Measurements from ENCODE around the gene CDH4. TPM values are rescaled to one million over a fixed set of nuclear protein-coding genes. Genes with fewer than 3 reads are reported as not detected.
"Not testable (repeated sequence)": the region's sequence is repeated elsewhere in the genome, so short reads cannot be mapped to it uniquely, and the experiment has no call there.

Gene CDH4
- total and polyA plus RNA-seq, 12 donors = 0.04 to 0.25 (median 0.08) TPM; not detected in 5

GRCh38 chr20:61853073-61854005 is 601.3 kb downstream of the CDH4 start:
- WGBS, 2 donors = 81 to 83% methylated on average over 24 of the region's 24 CpGs
- DNase-seq = no peak
- Histone ChIP-seq H3K4me3 (no peak overlapping the region), H3K27ac (no peak overlapping the region), H3K36me3 (no peaks in the 10 kb centered on the region), H3K27me3 (peaks cover 0 to 41% (median 25%) of the 10 kb centered on the region in 7 donors), H3K4me1 (no peaks in the 10 kb centered on the region), H3K9me3 (no peaks in the 10 kb centered on the region)
- intact Hi-C loops (cut with DNase I) = no loop called here
- ATAC-seq = no peak
- TF ChIP-seq, protein P1, sequence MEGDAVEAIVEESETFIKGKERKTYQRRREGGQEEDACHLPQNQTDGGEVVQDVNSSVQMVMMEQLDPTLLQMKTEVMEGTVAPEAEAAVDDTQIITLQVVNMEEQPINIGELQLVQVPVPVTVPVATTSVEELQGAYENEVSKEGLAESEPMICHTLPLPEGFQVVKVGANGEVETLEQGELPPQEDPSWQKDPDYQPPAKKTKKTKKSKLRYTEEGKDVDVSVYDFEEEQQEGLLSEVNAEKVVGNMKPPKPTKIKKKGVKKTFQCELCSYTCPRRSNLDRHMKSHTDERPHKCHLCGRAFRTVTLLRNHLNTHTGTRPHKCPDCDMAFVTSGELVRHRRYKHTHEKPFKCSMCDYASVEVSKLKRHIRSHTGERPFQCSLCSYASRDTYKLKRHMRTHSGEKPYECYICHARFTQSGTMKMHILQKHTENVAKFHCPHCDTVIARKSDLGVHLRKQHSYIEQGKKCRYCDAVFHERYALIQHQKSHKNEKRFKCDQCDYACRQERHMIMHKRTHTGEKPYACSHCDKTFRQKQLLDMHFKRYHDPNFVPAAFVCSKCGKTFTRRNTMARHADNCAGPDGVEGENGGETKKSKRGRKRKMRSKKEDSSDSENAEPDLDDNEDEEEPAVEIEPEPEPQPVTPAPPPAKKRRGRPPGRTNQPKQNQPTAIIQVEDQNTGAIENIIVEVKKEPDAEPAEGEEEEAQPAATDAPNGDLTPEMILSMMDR (IDR thresholded peaks at IDR 0.05) = no peak

GRCh38 chr20:61854538-61854937 is 602.5 kb downstream of the CDH4 start:
- ATAC-seq; DNase-seq; H3K27ac ChIP-seq; intact Hi-C loops (cut with DNase I); H3K4me3 ChIP-seq; H3K4me1 ChIP-seq; H3K36me3 ChIP-seq; H3K9me3 ChIP-seq: not testable (repeated sequence)
- 92 to 95% methylated on average over 4 of the region's 4 CpGs for WGBS, 2 donors
- H3K27me3 ChIP-seq = peaks cover 0 to 33% (median 24%) of the 10 kb centered on the region in 7 donors

- 39 to 43% methylated on average over 8 of the region's 8 CpGs for WGBS, 2 donors
- DNase-seq (no peak), ATAC-seq (no peak)
Observed at GRCh38 chr20:61855286-61855685, 603.2 kb downstream of the CDH4 start.

GRCh38 chr20:61856626-61857413 is 604.8 kb downstream of the CDH4 start:
- 87 to 88% methylated on average over 31 of the region's 31 CpGs for WGBS, 2 donors
- TF ChIP-seq, protein P1 (IDR thresholded peaks at IDR 0.05) = no peak
- Histone ChIP-seq H3K27ac (no peak overlapping the region), H3K36me3 (no peaks in the 10 kb centered on the region), H3K9me3 (no peaks in the 10 kb centered on the region), H3K4me1 (no peaks in the 10 kb centered on the region), H3K4me3 (no peak overlapping the region), H3K27me3 (peaks cover 0 to 20% (median 10%) of the 10 kb centered on the region in 7 donors)
- intact Hi-C loops (cut with DNase I) = no loop called here
- no peak for ATAC-seq
- no peak for DNase-seq

More at GRCh38 chr20:61855286-61855685, 603.2 kb downstream of the CDH4 start:
- no peaks in the 10 kb centered on the region for H3K4me1 ChIP-seq
- TF ChIP-seq, protein P1 (IDR thresholded peaks at IDR 0.05) = no peak
- H3K4me3 ChIP-seq = no peak overlapping the region
- intact Hi-C loops (cut with DNase I) = no loop called here
- no peak overlapping the region for H3K27ac ChIP-seq
- H3K9me3 ChIP-seq = no peaks in the 10 kb centered on the region
- H3K27me3 ChIP-seq = peaks cover 0 to 36% (median 22%) of the 10 kb centered on the region in 7 donors
- no peaks in the 10 kb centered on the region for H3K36me3 ChIP-seq

All from heart right ventricle (tissue), 16 donors.